Measurements from ENCODE around the gene FDXR. TPM values are rescaled to one million over a fixed set of nuclear protein-coding genes. Genes with fewer than 3 reads are reported as not detected.
A peak's percentile ranks its signal among the peaks of the same experiment; 100 is the strongest.

Gene FDXR
- total and polyA plus RNA-seq, 12 donors = 159 to 835 (median 444) TPM

DNA sequence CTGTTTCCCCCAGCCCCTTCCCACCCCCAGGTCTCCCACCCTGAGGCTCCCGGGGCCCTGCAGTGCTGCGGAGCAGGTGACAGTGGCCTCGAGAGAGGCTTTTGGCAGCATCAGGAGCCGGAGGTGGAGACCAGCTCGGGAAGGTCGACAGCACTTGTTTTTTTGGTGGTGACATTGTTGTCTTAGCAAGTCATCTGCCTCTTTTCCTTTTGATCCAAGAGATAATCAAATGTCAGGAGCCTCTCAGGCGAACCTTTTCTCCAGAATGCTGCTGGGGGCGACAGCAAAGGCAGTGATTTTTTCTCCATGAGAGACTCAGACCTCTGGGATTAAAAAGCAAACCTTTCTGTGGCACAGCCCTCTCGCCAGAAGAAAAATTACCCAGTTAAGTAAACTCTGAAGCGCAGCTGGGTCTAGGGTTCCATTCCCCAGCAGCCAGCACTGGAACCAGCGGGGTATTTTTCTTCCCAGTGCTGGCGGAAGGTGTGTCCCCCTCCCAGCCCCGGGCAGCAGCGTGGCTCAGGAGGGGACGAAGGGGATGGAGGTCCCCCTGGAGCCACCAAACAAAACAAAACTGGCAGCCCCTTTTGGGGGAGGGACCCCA is 50.4 kb downstream of the FDXR start:
- intact Hi-C loops (cut with DNase I) = no loop called here
- no peaks in the 10 kb centered on the region for H3K36me3 ChIP-seq (replicated peaks in 1 of 2)
- no peaks in the 10 kb centered on the region for H3K9me3 ChIP-seq (replicated peaks in 1 of 3)
- no peak overlapping the region for H3K4me3 ChIP-seq
- peak overlapping the region in 1 of 5 donors; percentile 41 for H3K27ac ChIP-seq
- DNase-seq = no peak
- WGBS, 4 donors = 76 to 88% (median 80%) methylated on average over 9 to 15 of the region's 15 CpGs
- TF ChIP-seq POLR2A (IDR thresholded peaks at IDR 0.05) = no peak
- TF ChIP-seq, protein P1, sequence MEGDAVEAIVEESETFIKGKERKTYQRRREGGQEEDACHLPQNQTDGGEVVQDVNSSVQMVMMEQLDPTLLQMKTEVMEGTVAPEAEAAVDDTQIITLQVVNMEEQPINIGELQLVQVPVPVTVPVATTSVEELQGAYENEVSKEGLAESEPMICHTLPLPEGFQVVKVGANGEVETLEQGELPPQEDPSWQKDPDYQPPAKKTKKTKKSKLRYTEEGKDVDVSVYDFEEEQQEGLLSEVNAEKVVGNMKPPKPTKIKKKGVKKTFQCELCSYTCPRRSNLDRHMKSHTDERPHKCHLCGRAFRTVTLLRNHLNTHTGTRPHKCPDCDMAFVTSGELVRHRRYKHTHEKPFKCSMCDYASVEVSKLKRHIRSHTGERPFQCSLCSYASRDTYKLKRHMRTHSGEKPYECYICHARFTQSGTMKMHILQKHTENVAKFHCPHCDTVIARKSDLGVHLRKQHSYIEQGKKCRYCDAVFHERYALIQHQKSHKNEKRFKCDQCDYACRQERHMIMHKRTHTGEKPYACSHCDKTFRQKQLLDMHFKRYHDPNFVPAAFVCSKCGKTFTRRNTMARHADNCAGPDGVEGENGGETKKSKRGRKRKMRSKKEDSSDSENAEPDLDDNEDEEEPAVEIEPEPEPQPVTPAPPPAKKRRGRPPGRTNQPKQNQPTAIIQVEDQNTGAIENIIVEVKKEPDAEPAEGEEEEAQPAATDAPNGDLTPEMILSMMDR (IDR thresholded peaks at IDR 0.05) = no peak
- no peaks in the 10 kb centered on the region for H3K4me1 ChIP-seq (replicated peaks in 1 of 2)
- H3K27me3 ChIP-seq = no peaks in the 10 kb centered on the region

DNA sequence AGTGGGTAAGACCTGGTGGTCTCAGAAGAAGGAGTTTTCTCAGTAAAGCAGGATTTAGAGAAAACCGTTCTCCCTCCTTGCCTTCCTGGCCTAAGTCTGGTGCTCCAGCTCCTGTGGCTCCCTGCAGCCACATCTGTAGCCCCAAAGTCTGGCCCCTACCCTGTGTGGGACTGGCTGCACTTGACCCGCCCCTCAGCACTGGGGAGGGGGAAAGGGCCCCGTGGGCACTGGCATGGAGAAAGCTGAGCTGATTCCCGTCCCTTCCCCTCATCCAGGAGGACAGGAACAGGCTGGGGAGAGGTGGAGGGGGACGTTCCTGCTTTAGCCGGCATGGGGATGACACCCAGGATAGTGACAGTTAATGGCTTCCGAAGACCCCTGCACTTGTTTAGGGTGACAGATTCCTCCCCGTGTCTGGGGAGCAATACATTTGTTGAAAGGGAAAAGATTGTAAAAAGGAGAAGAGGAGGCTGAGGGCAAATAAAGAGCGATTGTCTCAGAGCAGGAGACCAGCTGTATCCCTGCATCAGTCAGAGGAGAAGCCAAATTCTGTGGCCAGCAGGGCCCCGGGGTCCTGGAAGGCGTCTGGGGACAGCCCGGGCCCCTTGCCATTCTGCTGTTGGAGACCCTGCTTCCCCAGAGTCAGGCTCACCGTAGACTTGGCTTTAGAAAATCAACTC is 51.0 kb downstream of the FDXR start:
- no peaks in the 10 kb centered on the region for H3K9me3 ChIP-seq (replicated peaks in 1 of 3)
- no peak overlapping the region for H3K27ac ChIP-seq
- intact Hi-C loops (cut with DNase I) = no loop called here
- H3K36me3 ChIP-seq (replicated peaks in 1 of 2) = no peaks in the 10 kb centered on the region
- no peak for DNase-seq
- WGBS, 4 donors = 78 to 89% (median 81%) methylated on average over 10 to 13 of the region's 13 CpGs
- H3K4me3 ChIP-seq = no peak overlapping the region
- no peaks in the 10 kb centered on the region for H3K4me1 ChIP-seq (replicated peaks in 1 of 2)
- H3K27me3 ChIP-seq = no peaks in the 10 kb centered on the region
- TF ChIP-seq, protein P1 (IDR thresholded peaks at IDR 0.05) = no peak
- no peak for TF ChIP-seq POLR2A (IDR thresholded peaks at IDR 0.05)

DNA sequence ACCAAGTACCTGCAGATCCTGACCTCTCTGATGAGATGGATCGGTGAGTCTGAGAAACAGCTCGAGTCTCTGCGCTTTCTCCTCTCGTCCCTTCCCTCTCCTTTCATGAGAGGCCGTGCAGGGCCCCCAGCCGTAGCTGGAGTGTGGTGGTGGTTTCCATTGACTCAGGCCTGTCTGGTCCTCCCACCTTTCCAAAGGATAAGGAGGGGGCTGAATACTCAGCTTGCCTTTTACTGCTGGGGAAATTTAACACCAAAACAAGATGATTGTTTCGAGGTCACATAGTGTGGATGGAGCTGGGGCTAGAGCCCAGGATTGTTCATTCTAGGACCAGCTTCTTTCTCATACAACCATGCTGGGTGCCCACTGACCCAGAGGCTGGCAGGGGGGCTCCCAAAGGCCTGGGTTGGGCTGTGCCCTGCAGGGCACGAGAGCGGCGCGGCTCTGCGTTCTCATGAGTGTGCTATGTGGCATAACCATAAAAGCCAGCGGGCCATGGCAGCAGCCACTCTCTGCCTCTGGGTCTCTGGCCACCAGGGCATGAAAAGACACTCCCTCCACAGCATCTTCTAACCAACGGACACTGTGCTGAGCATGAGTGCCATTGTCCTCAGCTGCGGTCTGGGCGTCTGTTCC is 52.9 kb downstream of the FDXR start:
- Histone ChIP-seq H3K36me3 (replicated peaks in 1 of 2) (no peaks in the 10 kb centered on the region), H3K27ac (no peak overlapping the region), H3K4me1 (replicated peaks in 1 of 2) (no peaks in the 10 kb centered on the region), H3K27me3 (no peaks in the 10 kb centered on the region), H3K4me3 (no peak overlapping the region), H3K9me3 (replicated peaks in 1 of 3) (no peaks in the 10 kb centered on the region)
- intact Hi-C loops (cut with DNase I) = no loop called here
- no peak for DNase-seq
- 92 to 98% (median 96%) methylated on average over 10 to 16 of the region's 16 CpGs for WGBS, 4 donors
- TF ChIP-seq, protein P1 (IDR thresholded peaks at IDR 0.05) = no peak
- no peak for TF ChIP-seq POLR2A (IDR thresholded peaks at IDR 0.05)

DNA sequence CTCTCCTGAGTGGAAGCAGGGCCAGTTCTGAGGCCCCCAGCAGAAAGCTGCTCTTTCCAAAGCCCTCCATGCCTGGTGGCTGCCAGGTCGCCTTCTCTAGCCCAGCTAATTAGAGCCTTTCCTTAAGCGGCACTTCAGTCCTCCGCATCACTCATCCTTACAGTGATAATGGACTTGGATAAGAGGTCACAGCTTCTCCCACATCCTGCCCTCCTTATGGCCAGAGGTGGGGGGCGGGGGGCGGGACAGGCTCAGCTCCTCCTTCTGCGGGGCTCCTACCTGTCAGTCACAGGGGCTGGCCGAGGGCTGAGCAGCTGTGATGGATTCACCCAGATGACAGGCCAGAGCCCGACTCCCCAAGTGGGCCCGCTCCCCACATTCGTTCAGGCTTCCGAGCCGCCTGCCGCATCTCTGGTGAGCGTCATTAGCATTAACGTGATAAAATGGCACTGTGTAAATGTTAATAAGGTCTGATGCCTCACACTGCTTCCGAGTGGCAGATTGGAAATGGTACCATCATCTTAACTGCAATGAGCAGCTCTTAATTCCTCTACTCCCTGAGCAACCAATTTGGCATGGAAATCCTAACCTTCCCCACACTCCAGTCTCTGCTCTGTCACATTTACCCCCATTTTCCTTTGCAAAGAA is 54.4 kb downstream of the FDXR start:
- no peaks in the 10 kb centered on the region for H3K36me3 ChIP-seq (replicated peaks in 1 of 2)
- TF ChIP-seq, protein P1 (IDR thresholded peaks at IDR 0.05) = no peak
- no peak for TF ChIP-seq POLR2A (IDR thresholded peaks at IDR 0.05)

More for the DNA sequence above, 54.4 kb downstream of the FDXR start:
- intact Hi-C loops (cut with DNase I) = no loop called here
- Histone ChIP-seq H3K4me1 (replicated peaks in 1 of 2) (no peaks in the 10 kb centered on the region), H3K4me3 (no peak overlapping the region), H3K27ac (no peak overlapping the region), H3K9me3 (replicated peaks in 1 of 3) (no peaks in the 10 kb centered on the region), H3K27me3 (no peaks in the 10 kb centered on the region)
- DNase-seq = no peak
- WGBS, 4 donors = 88 to 98% (median 96%) methylated on average over 8 to 16 of the region's 16 CpGs

Measured in adrenal gland (tissue), 12 donors.